GM18907 (cell line): ENCODE data around the gene KMT5C.

Experiments used
- ATAC-seq: cut with Tn5 transposase; IDR thresholded peaks from one replicate; pipeline ENCODE4 v1.9.1; 2021; ENCODE audit warnings: mild to moderate bottlenecking, moderate library complexity; ENCODE audit not compliant: unreplicated experiment

The KMT5C gene

GRCh38 chr19:55365964-55366363 lies 26.3 kb downstream of the KMT5C start:
- ATAC-seq, result no peak

DNA sequence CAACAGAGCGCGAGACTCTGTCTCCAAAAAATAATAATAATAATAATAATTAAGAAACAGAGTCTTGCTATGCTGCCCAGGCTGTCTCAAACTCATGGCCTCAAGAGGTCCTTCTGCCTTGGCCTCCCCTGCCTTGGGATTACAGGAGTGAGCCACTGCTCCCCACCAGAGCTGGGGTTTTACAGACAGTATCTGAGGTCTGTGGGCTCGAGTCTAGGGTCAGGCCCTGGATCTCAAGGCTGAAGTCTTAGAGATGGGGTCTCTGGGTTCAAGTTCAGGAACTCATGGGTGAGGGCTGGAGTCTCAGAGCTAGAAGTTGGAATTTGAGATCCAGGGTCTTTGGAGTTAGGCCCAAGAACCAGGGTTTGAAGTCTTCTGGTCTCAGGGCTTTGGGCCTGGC lies 27.1 kb downstream of the KMT5C start:
- no peak for ATAC-seq

GRCh38 chr19:55368106-55368505 lies 28.4 kb downstream of the KMT5C start:
- ATAC-seq, result no peak

GRCh38 chr19:55368701-55369563 lies 29.3 kb downstream of the KMT5C start:
- ATAC-seq, result no peak

DNA sequence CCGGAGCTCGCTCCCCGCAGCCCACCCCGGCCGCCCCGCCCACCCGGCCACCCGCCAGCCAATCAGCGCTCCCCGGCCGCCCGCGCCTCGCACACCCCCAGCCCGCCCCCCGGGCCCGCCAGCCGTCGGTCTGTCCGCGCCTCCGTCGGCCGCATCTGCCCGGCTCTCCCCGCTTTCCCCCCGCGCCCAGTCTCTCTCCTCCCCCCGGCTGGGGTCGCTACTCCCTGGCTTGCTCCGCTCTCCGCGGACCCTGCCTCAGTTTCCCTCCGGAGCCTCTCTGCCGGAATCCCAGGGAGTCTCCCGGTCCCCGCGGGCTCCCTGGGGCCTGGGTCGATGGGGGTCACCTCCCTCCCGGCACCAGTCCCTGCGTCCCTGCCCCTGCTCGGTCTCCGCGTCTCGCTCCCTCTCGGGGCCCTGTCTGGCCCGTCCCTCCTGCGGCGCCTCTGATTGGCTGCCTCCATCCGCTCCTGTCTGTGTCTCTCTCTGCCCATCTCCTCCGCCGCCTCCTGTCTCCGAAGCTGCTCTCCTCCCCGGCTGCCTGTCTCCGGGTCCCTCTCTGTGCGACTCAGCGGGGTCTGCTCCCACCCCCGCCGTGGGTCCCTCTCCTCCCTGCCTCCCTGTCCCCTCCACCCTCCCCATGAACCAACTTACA lies 30.1 kb downstream of the KMT5C start:
- ATAC-seq, result no peak

DNA sequence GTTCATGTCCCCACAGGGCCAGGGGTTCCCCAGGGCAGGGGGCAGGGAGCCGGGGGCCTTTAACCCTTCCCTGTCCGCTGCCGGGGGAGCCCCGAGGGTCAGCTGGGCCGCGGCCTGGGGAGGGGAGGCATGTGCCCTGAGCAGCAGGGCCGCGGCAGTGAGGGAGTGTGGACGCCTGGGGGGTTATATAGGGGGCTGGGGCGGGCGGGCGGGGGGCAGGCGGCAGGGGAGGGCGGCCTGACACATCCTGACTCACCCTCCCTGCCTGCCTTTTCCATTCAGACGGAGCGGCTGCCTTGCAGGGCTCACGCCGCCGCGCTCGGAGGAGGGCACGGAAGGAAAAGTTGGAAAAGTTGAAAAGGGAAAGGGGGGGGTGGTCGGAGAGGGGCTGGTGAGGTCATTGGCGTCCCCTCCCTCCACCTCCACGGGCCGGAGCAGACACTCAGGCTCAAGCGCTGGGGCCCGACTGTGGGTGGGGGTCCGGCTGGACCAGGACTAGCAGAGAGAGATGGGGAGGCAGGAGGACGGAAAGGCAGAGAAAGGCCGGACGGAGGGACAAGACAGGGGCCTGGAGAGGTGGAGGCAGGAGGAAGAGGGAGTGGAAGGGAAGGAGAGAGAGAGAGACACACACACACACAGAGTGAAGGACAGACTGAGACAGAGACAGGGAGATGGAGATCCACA lies 30.8 kb downstream of the KMT5C start, which contains the start of gene IL11:
Gene IL11 (minus strand): TSS at position 159 of the 684 bp plus-strand sequence. CDS start 153 bp downstream, at position 6.
- ATAC-seq, result no peak

DNA sequence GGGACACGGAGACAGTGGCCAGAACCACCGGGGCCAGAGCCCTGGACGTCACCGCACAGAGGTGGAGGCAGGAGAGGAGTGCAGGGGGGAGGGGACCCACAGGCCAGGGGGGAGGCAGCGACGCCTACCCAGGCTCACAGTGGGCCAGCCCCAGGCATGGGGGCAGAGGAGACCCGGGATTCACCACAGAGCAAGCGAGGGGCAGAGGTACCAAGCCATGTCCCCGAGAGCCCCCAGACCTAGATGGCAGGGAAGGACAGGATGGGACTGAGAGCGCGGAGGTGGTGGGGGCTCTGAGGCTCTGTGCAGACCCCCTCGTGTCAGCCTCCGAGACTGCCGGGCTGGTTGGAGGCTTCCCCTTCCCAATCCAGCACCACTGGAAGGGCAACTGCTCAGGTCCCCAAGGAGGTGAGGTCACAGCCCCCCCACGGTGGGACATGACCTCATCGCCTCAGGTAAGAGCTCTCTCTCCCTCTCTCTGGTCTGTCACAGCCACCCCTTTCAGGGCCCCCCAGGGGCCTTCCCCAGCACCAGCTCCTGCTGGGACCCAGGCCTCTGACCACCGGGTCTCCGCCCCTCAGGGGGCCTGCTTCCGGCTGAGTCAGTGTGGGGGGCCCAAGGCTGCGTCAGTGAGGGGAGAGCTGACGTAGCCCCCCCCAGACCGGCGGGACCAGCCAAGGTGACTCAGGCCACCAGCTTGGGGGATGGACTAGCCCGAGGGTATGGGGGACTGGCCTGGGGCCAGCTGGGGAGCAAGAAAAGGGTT lies 32.8 kb downstream of the KMT5C start:
- no peak for ATAC-seq

- ATAC-seq, result no peak
Observed at GRCh38 chr19:55373306-55373992, 33.8 kb downstream of the KMT5C start.

DNA sequence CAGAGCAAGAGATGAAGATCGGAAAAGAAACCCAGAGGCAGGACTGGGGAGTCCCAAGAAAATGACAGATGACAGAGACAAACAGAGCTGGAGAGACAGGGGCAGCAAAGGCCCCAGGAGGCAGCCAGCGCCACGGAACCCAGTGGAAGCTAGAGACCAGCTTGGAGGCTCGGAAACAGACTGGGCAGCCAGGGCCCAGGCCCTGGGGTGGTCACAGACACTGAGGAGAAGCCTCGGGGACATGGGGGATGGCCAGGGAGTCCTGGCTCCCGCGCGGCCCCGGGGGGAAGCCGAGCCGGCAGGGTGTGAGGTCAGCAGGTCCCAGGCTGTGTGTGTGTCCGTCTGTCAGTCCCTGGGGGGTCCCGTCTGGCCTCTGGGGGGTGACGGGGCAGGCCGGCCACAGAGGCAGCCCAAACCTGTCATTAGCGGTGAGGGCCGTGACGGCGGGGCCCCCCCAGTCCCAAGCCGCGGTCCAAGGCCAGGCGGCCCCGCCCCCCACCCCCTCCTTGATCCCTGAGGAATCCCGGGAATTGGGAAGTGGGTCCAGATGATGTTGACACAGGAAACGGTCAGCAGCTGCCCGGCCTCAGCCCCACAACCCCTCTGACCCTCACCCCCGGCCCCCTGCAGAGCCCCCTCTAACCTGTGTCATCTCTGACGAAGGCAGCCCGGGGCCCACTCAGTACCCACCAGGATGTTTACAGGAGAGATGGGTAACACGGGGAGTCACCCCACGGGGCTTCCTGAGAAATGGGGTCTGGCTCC lies 34.5 kb downstream of the KMT5C start:
- no peak for ATAC-seq

DNA sequence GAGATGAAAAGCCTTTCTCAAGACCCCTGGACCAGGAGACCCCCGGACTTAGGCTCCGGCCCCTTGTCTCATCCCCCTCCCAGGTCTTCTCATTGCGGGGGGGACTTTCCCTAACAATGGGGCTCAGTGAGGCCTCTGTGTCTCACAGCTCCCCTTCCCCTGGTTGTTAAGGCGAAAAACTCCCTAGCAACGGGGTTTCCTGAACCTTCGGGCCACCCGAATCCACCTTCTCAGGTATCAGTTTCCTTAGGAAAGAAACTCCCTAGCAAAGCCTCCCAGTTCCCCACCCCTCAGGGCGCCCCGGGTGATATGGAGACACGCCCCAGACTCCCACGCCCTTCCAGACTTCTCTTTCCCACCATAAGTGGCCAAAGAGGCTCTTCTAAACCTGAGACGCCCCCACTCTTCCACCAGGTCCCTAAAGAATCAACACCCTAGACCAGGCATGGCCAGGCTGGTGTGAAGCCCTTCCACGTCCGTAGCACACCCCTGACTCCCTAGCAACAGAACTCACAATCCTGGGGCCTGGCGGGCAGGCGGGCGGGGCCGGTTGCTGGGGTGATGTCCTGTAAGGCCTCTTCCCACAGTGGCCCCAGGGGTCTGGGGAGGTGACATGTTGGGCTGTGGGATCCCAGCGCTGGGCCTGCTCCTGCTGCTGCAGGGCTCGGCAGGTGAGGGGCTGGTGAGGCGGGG lies 36.7 kb downstream of the KMT5C start, which contains the start of gene TMEM190:
Gene TMEM190 (plus strand): TSS at position 586 of the 693 bp plus-strand sequence. CDS start 28 bp downstream, at position 614.
- no peak for ATAC-seq

DNA sequence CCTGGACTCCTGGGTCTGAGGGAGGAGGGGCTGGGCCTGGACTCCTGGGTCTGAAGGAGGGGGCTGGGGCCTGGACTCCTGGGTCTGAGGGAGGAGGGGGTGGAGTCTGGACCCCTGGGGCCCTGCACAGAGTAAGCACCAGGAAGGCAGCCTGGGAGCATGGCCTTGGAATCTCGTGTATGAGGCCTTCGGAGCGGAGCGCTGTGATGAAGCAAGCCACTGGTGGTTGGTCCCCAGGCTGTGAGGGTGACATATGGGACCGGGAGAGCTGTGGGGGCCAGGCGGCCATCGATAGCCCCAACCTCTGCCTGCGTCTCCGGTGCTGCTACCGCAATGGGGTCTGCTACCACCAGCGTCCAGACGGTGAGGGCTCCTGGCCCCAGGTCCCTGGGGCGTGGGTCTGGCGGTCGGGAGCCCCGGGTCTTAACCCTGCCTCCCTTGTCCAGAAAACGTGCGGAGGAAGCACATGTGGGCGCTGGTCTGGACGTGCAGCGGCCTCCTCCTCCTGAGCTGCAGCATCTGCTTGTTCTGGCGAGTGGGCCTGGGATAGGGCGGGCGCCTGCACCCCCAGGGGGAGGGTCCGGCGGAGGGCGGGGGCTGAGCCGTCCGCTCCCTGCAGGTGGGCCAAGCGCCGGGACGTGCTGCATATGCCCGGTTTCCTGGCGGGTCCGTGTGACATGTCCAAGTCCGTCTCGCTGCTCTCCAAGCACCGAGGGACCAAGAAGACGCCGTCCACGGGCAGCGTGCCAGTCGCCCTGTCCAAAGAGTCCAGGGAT lies 37.9 kb downstream of the KMT5C start:
- ATAC-seq, result no peak

DNA sequence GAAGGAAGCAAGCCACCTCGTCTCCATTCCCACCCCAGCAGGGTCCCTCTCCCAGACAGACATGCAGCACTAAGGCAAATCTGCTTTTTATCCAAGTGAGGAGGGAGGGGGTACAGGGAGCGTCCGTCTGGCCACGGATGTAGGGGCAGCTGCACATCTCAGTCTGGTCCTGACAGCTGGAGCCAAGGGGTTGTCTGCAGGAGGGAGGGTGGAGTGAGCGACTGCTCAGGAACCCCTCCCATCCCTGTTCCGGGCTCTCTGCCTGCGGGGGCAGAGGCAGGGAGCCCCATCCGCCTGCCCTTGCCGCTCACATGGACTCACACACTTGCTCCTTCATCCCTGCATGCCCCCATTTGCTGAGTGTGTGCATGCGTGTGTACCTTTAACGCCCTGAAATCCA lies 39.5 kb downstream of the KMT5C start:
- no peak for ATAC-seq

GRCh38 chr19:55382013-55382412 lies 42.3 kb downstream of the KMT5C start:
- ATAC-seq, result no peak

DNA sequence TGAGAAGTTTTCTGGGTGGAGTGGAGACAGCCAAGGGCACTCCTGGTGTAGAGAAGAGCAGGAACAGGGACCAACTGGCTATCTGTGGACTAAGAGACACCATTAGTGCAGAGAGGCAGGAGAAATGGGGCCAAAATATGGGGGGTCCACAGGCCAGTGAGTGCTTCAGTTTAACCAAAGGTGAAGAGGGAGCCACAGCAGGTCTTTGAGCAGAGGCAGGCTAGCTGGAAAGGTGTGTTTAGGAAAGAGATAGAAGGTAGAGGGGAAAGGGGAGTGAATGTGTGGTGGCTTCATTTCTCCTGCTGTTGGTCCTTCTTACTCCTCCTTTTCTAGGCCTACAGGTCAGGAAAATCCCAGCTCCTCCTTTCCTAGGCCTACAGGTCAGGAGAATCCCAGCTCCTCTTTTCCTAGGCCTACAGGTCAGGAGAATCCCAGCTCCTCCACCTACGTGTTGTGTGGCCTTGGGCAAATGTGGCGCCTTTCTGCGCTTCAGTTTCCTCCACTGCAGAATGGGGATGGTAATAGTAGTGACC lies 42.9 kb downstream of the KMT5C start:
- ATAC-seq, result no peak

DNA sequence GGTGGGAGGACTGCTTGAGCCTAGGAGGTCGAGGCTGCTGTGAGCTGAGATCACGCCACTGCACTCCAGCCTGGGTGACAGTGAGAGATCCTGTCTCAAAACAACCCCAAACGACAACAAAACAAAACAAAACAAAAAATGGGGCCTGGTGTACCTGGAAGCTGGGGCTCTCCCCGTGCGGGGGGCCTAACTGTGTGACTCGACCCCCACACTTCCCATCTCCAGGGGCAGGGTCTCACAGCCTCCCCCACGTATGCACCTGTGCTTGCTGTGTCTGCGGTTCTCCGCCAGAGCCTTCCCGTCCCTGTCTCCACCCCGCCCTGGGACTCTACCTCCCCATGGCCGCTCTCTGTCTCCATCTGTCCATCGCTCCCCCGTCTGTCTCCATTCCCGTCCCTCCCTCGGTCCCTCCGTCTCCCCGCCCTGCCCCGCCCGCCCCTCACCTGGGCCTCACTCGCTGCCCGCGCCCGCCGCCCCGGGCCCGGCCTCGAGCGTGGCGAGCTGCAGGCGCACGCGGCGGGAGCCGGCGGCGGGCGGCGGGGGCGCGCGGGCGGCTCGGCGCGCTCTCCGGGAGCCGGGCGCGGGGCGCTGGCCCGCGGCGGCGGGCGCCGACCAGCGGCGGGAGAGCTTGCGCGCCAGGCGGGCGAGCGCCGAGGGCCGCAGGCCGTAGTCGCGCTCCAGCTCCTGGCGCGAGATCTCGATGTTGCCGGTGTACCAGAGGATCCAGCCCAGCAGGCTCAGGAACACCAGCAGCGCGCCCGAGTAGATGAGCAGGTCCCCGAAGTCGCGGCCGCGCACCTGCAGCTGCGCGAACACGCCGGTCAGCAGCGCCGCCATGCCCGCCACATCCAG lies 43.8 kb downstream of the KMT5C start:
- no peak for ATAC-seq

DNA sequence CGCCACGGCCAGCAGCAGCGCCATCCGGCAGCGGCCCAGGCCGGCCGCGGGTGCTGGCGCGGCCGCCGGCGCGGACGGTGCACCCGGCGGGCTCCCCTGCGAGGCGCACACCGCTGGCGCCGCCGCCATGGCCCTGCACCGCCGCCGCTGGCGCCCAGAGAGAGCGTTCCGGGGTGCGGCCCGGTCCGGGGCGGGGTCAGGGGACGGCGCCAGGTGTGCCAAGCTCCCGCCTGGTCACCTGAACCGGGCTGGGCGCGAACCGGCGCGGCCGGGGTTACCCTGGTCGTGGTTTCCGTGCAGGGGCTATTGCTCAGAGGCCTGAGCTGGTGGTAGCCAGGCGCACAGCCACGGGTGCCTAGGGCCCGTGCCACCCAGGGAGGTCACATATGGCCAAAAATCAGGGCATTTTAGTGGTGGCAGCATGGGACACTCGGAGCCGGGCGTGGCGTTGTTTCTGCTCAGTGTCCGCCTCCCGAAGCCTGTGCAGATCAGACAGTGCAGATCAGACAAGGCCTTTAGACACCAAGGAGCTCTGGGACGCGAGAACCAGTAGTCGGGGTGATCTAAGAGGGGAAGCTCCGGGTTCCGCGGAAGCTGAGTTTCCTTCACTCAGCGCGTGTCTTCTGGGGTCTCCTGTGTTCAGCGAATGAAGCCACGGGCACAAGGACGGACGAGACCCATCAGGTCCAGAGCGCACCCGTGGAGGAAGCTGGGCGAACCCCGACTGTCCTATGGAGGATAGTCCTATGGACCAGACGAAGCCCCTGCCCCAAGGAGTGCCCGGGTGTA lies 44.6 kb downstream of the KMT5C start, which contains the start of gene TMEM238:
Gene TMEM238 (minus strand): TSS at position 162 of the 789 bp plus-strand sequence. CDS start 33 bp downstream, at position 129.
- ATAC-seq, result no peak
